GM23248 (cell line): ENCODE data around the gene CBL.

Experiments
- EZH2 ChIP-seq: fragments of 200-600 bp; sonication (generic); IDR thresholded peaks from 2 replicates; pipeline ENCODE4 v1.6.1; 2018; ENCODE audit warnings: antibody characterized with exemption, mild to moderate bottlenecking; ENCODE audit not compliant: insufficient read depth, poor library complexity, severe bottlenecking
- EZH2phosphoT487 ChIP-seq: fragments of 200-600 bp; sonication (generic); IDR thresholded peaks from 2 replicates; pipeline ENCODE4 v1.6.1; 2018; ENCODE audit warnings: antibody characterized with exemption, moderate library complexity, mild to moderate bottlenecking, low read depth; ENCODE audit not compliant: insufficient read depth

DNA sequence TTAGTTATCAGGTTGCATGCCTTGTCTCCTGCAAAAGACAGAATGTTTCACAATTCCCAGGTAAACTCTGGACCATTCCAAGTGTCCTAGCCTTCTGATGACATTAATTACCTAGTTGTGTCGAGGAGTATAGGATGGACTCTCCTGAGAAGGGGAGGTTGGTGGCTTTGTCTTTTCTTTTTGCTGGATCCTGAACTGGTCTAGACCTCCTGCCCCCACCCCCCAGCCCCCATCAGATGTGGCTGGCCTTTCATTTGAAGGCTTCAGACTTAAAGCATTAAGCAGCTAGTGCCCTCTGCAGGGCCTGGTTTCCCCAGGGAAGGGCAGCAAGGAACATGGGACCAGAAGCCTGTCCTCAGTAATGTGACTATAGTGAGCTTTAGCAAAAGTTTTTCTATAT lies 101.1 kb downstream of the CBL start:
- no peak for TF ChIP-seq EZH2phosphoT487
- no peak for TF ChIP-seq EZH2
